Measurements from ENCODE around the gene PTPRM.

Gene PTPRM

DNA sequence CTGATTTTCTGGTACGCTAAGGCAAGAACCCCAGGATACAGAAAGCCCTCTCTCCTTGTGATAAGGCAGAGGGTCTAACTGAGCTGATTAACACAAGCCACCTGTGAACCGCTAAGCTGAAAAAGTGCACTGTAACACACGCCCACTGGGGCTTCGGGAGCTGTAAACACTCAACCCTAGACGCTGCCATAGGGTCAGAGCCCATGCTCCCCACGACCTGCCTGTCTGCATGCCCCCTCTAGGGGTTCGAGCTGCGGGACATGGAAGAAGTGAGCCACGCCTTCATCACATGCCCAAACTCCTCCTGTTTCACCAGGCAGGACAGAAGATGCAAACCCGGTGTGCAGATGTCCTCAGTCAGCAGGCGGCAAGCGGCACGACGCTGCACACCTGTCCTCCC, 868.3 kb downstream of the PTPRM start:
- in situ Hi-C loops (cut with MboI; ENCODE audit: low sequenced_read_pairs), result loop anchor here (25.0 kb wide), 1 partner anchor 98 kb away; no protein-coding TSS in a partner anchor

DNA sequence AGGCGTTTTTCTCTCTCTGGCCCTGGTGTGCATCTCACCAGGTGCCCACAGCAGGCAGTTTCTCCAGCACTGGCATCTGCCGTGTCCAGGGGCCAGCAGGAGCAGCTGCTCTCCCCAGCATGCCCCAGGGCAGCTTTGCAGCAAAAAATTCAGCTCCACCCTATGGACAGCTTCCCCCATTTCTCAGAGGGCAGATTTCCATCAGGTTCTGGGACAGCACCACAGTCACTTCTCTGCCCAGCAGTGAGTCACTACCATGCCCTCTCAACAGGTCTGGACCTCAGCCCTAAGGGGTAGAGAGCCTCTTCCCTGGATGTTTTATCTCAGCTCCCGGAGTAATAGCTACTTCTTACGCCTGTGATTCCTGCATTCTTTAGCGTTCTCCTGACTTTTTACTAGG, 871.9 kb downstream of the PTPRM start:
- in situ Hi-C loops (cut with MboI; ENCODE audit: low sequenced_read_pairs), result loop anchor here (25.0 kb wide), 1 partner anchor 102 kb away; no protein-coding TSS in a partner anchor

DNA sequence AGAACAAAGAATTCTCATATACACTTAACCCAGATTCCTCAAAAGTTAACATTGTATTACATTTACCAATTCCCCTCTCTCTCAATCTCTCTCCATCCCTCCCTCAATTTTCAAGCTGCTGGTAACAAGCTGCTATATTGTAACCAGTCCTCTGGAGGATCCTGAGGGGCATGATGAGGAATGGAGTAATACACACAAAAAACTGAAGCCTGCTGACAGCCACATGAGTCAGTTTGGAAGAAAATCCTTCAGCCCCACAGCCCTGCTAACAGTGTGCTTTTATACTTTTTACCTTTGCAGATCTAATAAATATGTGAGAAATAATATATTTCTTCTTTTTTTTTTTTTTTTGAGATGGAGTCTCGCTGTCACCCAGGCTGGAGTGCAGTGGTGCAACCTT, 876.4 kb downstream of the PTPRM start:
- in situ Hi-C loops (cut with MboI; ENCODE audit: low sequenced_read_pairs), result loop anchor here (25.0 kb wide), 1 partner anchor 106 kb away; no protein-coding TSS in a partner anchor

DNA sequence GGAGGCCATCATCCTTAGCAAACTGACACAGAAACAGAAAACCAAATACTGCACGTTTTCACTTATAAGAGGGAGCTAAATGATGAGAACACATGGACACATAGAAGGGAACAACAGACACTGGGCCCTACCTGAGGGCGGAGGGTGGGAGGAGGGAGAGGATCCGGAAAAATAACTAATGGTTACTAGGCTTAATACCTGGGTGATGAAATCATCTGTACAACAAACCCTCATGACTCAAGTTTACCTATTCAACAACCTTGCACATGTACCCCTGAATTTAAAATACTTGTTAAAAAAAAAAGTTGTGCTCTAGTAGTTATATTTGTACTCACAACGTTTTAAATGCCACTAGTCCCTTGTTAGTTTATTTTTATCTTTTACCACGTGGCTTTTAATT, 879.8 kb downstream of the PTPRM start:
- in situ Hi-C loops (cut with MboI; ENCODE audit: low sequenced_read_pairs), result loop anchor here (25.0 kb wide), 1 partner anchor 110 kb away; no protein-coding TSS in a partner anchor

DNA sequence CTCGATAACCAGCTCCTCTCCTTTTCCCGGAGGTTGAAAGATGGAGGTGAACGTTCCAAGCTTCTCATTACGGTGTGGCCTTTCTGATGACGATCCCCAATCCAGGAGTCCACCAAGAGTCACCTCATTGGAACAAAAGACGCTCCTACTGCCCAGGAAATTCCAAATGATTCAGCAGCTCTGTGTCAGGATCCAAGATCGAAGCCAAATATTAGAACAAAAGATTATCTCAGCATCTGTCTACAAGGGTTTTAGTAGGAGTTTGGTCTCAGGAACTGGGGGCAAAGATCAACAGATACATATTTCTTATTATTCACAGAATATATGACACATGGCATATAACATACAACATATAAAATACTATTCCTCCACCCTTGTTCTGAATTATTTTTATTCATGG, 881.0 kb downstream of the PTPRM start:
- in situ Hi-C loops (cut with MboI; ENCODE audit: low sequenced_read_pairs), result loop anchor here (25.0 kb wide), 1 partner anchor 111 kb away; no protein-coding TSS in a partner anchor

DNA sequence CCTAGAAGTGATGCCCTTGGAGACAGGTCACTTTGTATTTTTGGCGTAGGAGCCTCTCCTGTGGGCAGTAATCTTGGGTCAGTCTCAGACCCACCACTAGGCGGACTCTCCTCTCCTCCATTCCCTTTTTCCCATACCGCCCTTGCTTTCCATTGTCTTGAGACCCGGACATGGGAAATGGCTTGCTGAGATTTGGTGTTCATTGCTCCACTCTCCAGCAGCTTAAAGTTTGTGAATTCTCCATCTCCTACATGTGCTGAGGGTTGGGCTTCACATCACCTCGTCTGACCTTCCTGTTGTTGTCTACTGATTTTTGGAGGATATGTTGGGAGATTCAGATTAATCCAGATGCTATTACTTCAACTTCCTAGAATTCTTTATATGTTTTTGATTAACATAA, 882.9 kb downstream of the PTPRM start:
- in situ Hi-C loops (cut with MboI; ENCODE audit: low sequenced_read_pairs), result no loop called here

DNA sequence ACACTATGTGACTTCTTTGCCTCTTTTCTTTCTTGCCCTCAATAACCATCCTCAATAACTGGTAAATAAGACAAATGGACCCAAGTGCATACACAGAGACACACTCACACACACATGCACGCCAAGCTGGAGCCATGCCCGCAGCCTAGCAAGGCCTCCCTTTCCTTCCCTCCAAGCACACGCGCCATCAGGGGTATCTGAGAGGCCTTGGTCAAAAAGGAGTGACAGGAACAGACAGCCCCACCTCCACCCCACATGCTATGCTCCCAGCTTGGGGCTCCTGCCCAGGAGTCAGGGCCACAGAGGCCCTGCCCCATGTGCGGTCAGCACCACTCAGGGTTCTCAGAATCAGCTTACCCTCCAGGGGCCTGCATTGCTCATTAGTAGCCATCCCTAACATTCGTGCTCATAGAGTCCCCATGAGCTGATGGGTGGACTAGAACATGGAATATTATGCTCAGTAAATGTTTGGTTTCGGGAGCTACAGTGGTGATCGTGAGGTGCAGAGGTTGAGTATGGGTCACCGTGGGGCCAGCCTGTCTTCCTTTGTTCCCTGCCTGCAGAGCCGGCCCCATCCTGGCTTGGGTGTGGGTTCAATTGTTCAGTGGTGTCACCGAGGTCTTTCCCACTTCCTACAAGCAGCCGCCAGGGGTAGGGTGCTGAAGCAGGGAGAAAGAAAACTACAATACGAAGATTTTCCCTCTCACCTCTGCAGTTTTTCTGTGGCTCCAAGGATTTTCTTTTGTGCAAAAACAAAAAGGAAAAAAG, 884.0 kb downstream of the PTPRM start:
- in situ Hi-C loops (cut with MboI; ENCODE audit: low sequenced_read_pairs), result no loop called here

DNA sequence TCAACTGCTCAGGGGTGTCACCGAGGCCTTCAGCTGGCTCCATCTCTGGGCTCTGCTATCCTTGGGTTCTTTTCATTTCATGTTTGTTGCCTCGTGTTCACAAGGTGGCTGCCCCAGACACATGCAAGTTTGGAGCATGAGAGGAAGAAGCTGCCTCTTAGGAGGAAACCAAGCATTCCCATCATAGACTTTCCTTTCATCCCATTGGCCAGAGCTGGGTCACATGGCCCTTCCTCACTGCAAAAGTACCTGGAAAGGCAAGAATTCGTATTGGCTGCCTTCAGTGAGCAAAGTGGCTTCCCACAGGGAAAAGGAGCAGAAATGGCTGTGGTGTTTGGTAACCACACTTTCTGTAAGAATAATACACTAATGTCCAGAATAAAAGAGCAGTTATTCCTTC, 886.4 kb downstream of the PTPRM start:
- in situ Hi-C loops (cut with MboI; ENCODE audit: low sequenced_read_pairs), result no loop called here

DNA sequence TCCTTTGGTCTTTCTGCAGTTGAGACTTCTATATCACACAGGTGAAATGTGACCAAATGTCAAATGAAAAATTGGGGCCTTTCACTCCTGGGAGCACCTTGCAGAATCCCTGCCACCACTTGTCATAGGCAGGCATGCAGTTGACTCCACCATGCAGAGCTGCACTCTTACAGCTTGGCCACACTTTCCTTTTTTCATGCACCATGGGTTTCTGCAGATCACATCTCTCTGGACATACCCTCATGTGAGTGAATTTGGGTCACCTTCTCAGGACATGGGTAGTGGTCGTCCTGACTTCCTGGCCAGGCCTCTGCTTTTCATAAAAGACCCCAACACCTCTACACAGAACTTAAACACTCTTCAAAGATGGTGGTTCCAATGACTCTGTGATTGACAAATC, 887.0 kb downstream of the PTPRM start:
- in situ Hi-C loops (cut with MboI; ENCODE audit: low sequenced_read_pairs), result no loop called here

DNA sequence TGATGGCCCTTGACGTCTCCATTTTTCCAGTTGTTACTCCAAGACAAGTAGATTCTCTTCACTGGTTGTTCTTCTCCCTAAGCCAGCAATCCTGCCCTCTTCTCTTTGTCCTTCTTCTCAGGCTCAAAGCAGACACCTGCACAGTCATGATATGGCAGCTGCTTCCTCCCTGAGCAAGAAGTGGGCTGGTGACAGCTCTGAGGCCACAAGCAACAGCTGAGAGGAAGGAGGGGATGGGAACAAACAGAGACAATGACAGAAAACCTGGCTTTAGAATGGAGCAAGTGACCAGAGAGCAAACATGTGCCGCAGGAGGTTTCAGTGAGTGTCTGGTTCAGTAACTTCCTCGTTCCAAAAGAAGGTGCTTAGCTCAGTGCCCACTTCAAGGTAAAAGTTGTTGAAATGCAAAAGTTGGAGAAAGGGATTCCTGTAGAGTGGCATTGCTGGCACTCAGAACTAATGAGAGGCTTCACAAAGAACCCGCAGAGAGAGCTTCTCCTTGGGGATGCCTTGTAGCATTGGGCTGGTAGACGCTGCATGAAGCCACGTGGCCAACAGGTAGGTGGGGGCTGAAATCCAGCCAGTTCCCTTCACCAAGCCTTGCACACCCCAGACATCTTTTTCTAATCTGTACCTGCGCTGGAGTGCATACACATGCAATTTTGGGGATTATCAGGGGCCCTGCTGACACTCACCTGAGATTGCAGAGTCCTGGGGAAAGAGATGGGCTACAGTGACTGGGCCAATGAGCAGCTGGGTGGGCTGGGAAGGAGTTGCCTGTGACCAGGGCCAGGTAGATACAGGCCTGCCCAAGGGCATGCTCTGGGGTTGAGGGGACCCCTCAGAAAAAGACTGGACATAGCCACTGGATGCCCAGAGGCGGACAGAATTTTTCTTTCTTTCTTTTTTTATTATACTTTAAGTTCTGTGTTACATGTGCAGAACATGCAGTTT, 888.8 kb downstream of the PTPRM start:
- in situ Hi-C loops (cut with MboI; ENCODE audit: low sequenced_read_pairs), result no loop called here

Data from HL-60/S4 (cell line).